ENCODE results near the gene PRSS22. TPM values are rescaled to one million over a fixed set of nuclear protein-coding genes. Genes with fewer than 3 reads are reported as not detected.

PRSS22 gene
- total RNA-seq, 1 donor: not detected

DNA sequence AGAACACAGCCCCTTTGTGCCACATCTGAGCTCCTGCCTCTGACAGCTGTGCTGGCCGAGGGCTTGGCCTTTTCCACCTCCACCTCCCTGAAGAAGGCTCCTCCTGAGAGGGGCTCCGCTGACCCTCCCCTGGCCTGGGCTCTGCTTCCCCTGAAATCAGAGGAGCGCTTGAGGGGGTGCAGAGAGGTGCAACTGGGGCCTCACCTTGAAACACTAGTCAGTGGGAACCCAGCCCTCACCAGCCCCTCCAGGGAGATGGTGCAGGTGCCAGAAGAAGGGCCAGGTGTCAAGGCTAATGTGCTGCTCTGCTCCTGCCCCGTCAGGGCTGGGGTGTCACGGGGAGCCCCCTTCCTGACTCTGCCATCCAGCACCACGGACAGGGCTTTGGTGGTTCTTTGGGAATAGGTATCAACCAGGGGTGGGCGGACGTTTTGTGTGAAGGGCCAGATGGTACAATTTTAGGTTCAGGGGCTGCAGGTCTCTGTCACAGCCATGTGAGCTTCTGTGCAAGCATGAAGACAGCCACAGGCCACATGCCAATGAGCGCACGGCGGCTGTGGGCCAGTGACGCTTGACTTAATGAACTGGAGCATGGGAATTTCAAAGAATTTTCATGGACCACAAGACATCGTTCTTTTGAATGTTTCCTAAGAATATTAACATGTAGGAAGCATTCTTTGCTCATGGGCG lies 30.0 kb downstream of the PRSS22 start:
- H3K9me3 ChIP-seq (ENCODE audit: low read depth, low read length): no peaks in the 10 kb centered on the region
- H4K20me1 ChIP-seq (ENCODE audit: insufficient read depth, low read length): no peaks in the 10 kb centered on the region
- no peak overlapping the region for H3K27ac ChIP-seq (ENCODE audit: low read depth, low read length)
- no peaks in the 10 kb centered on the region for H3K79me2 ChIP-seq (ENCODE audit: insufficient read depth, low read length)
- H3K4me1 ChIP-seq (ENCODE audit: insufficient read depth, low read length): peaks cover 9% of the 10 kb centered on the region
- DNase-seq (ENCODE audit: insufficient read length, low spot score, missing footprints): peak; percentile 74
- H3K36me3 ChIP-seq (ENCODE audit: insufficient read depth, low read length): no peaks in the 10 kb centered on the region
- no peak overlapping the region for H3K4me3 ChIP-seq (ENCODE audit: insufficient read depth, low read length)
- no peak for TF ChIP-seq CTCF (IDR thresholded peaks at IDR 0.05; ENCODE audit: extremely low read depth, low read depth, low read length)
- H2AFZ ChIP-seq (ENCODE audit: low read length): no peak overlapping the region
- H3K27me3 ChIP-seq (ENCODE audit: insufficient read depth, low read length): peaks cover 44% of the 10 kb centered on the region
- no peak overlapping the region for H3K4me2 ChIP-seq (ENCODE audit: insufficient read depth, low read length)

DNA sequence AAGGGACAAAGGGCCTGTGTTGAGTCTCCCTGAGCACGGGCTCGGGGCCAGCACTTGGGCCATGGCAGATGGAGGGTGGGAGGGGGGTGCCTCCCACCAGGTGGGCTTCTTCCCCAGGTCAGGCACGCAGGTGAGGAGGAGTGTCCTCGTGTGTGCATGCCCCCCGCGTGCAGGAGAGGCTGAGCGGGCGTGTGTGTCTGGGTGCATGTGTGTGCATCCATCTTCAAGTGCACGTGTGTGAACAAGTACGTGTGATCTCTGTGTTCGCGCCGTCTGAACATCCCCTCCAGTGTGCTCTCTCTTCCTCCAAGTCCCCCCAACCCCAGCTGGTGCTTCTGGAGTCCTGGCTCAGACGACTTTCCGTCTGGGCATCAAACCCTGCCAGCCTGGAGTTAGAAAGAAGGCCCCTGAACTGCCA lies 30.6 kb downstream of the PRSS22 start:
- no peak overlapping the region for H3K27ac ChIP-seq (ENCODE audit: low read depth, low read length)
- H3K4me2 ChIP-seq (ENCODE audit: insufficient read depth, low read length): no peak overlapping the region
- H4K20me1 ChIP-seq (ENCODE audit: insufficient read depth, low read length): no peaks in the 10 kb centered on the region
- no peak overlapping the region for H2AFZ ChIP-seq (ENCODE audit: low read length)
- H3K79me2 ChIP-seq (ENCODE audit: insufficient read depth, low read length): no peaks in the 10 kb centered on the region
- H3K36me3 ChIP-seq (ENCODE audit: insufficient read depth, low read length): no peaks in the 10 kb centered on the region
- peaks cover 46% of the 10 kb centered on the region for H3K27me3 ChIP-seq (ENCODE audit: insufficient read depth, low read length)
- peaks cover 9% of the 10 kb centered on the region for H3K4me1 ChIP-seq (ENCODE audit: insufficient read depth, low read length)
- peak; percentile 68 for DNase-seq (ENCODE audit: insufficient read length, low spot score, missing footprints)
- H3K9me3 ChIP-seq (ENCODE audit: low read depth, low read length): no peaks in the 10 kb centered on the region
- no peak overlapping the region for H3K4me3 ChIP-seq (ENCODE audit: insufficient read depth, low read length)
- no peak for TF ChIP-seq CTCF (IDR thresholded peaks at IDR 0.05; ENCODE audit: extremely low read depth, low read depth, low read length)

DNA sequence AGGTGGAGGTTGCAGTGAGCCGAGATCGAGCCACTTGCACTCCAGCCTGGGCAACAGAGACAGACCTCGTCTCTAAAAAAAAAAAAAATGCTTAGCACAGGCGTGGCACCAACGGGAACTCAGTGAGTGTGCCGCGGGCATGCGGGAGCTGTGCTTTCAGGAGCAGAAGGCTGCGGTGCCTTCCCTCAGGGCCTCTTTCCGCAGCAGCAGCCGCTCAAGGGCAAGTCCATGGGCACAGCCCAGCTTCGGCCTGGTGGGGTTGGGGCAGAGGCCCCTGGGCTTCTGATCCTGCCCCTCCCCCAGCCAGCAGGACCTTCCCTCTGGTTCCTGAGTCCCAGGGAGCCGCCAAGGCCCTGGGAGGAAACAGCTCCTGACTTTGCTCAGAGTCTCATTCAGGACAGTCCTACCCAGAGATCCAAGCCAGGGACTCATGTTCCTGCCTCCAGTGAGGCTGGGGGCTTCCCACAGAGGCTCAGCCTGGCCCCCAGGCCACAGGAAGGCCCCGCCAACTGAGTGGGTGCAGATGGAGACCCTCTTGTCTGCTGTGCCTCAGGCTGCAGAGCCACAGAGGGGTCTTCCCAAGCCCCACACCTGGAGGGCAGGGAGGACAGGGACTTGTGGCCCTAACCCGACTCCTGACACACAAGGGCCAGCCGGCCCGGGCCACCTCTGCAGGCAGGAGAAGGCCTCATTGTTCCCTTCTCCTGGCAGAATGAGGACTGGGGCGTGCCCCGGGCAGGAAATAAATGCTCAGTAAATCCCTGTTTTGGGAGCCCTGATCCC lies 31.2 kb downstream of the PRSS22 start:
- peaks cover 9% of the 10 kb centered on the region for H3K4me1 ChIP-seq (ENCODE audit: insufficient read depth, low read length)
- DNase-seq (ENCODE audit: insufficient read length, low spot score, missing footprints): peak; percentile 63
- H2AFZ ChIP-seq (ENCODE audit: low read length): no peak overlapping the region
- H3K27ac ChIP-seq (ENCODE audit: low read depth, low read length): no peak overlapping the region
- H3K9me3 ChIP-seq (ENCODE audit: low read depth, low read length): no peaks in the 10 kb centered on the region
- no peaks in the 10 kb centered on the region for H3K79me2 ChIP-seq (ENCODE audit: insufficient read depth, low read length)
- TF ChIP-seq CTCF (IDR thresholded peaks at IDR 0.05; ENCODE audit: extremely low read depth, low read depth, low read length): no peak
- H3K27me3 ChIP-seq (ENCODE audit: insufficient read depth, low read length): peaks cover 45% of the 10 kb centered on the region
- no peak overlapping the region for H3K4me3 ChIP-seq (ENCODE audit: insufficient read depth, low read length)
- no peaks in the 10 kb centered on the region for H3K36me3 ChIP-seq (ENCODE audit: insufficient read depth, low read length)
- no peak overlapping the region for H3K4me2 ChIP-seq (ENCODE audit: insufficient read depth, low read length)
- H4K20me1 ChIP-seq (ENCODE audit: insufficient read depth, low read length): no peaks in the 10 kb centered on the region

DNA sequence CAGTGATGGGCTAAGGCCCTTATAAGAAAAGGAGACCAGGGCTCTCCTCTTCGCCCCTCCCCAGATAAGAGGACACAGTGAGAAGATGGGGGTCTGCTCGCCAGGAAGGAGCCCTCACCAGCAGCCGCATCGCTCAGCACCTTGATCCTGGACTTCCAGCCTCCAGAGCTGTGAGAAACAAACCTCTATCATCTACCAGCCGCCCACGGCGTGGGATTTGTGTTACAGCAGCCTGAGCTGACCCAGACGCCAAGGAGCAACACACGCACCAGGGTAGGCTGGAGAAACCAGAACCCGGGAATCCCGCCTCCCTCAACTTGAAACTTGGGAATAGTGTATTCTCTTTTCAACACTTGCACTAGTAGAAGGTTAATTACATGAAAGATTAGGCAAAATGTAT lies 32.1 kb downstream of the PRSS22 start:
- Histone ChIP-seq H3K9me3 (ENCODE audit: low read depth, low read length) (no peaks in the 10 kb centered on the region), H3K4me2 (ENCODE audit: insufficient read depth, low read length) (no peak overlapping the region), H4K20me1 (ENCODE audit: insufficient read depth, low read length) (no peaks in the 10 kb centered on the region), H3K27ac (ENCODE audit: low read depth, low read length) (no peak overlapping the region), H3K4me3 (ENCODE audit: insufficient read depth, low read length) (no peak overlapping the region), H3K36me3 (ENCODE audit: insufficient read depth, low read length) (no peaks in the 10 kb centered on the region), H3K4me1 (ENCODE audit: insufficient read depth, low read length) (peaks cover 9% of the 10 kb centered on the region), H3K79me2 (ENCODE audit: insufficient read depth, low read length) (no peaks in the 10 kb centered on the region), H3K27me3 (ENCODE audit: insufficient read depth, low read length) (peaks cover 45% of the 10 kb centered on the region), H2AFZ (ENCODE audit: low read length) (no peak overlapping the region)
- no peak for TF ChIP-seq CTCF (IDR thresholded peaks at IDR 0.05; ENCODE audit: extremely low read depth, low read depth, low read length)
- DNase-seq (ENCODE audit: insufficient read length, low spot score, missing footprints): no peak

All from osteoblast (primary cell).